ENCODE measurements around the gene SPATA31C1. TPM values are rescaled to one million over a fixed set of nuclear protein-coding genes. Genes with fewer than 3 reads are reported as not detected.

The SPATA31C1 gene
- total and polyA plus RNA-seq, 2 donors (not counting 3 experiments of a cell fraction or from before 2014, with no cell fraction given) = not detected

GRCh38 chr9:87894998-87895625, 22.6 kb upstream of the SPATA31C1 start:
- no peaks in the 10 kb centered on the region for H3K9me1 ChIP-seq (replicated peaks; ENCODE audit: control insufficient read depth, extremely low read depth, insufficient read depth, low read length)
- intact Hi-C loops (cut with micrococcal nuclease) (no loop called here), dilution Hi-C loops (cut with MboI; ENCODE audit: extremely low pct_ligation_motif_present, low sequenced_read_pairs) (no loop called here)
- no peak for FAIRE-seq
- H3K27me3 ChIP-seq (ENCODE audit: control insufficient read depth in 2 of 2, insufficient read depth in 2 of 2, low read length in 2 of 2) = peaks cover 0 to 3% of the 10 kb centered on the region in 2 experiments
- ChIA-PET POLR2A (no interaction called here), CTCF (interaction anchor here (1.1 kb wide), 1 partner anchor 16 kb away, joined by 4 read pairs; no protein-coding TSS in a partner anchor)
- H3K36me3 ChIP-seq (ENCODE audit: control insufficient read depth in 2 of 2, extremely low read depth in 1 of 2, insufficient read depth in 2 of 2, low read length in 2 of 2) = no peaks in the 10 kb centered on the region
- no peaks in the 10 kb centered on the region for H3K9me3 ChIP-seq (replicated peaks; ENCODE audit: control insufficient read depth, insufficient read depth, low read length)
- H3K9ac ChIP-seq (replicated peaks; ENCODE audit: extremely low read depth, insufficient read depth, low read length) = no peak overlapping the region
- H3K4me3 ChIP-seq (replicated peaks in 1 of 3; ENCODE audit: insufficient read depth in 1 of 3, low read depth in 1 of 3, low read length in 3 of 3) = no peak overlapping the region
- H3K4me1 ChIP-seq (ENCODE audit: control insufficient read depth, extremely low read depth, insufficient read depth, low read length) = no peaks in the 10 kb centered on the region
- no peak overlapping the region for H3K4me2 ChIP-seq (ENCODE audit: insufficient read depth, low read length)
- H2AFZ ChIP-seq (ENCODE audit: low read depth, low read length) = no peak overlapping the region
- no peak for DNase-seq (ENCODE audit: low read depth, low spot score)
- BruUV-seq (replicated peaks) = no TSS peak
- no peaks in the 10 kb centered on the region for H3K79me2 ChIP-seq (ENCODE audit: control insufficient read depth, insufficient read depth, low read length)
- no peak overlapping the region for H3K27ac ChIP-seq (ENCODE audit: insufficient read depth, low read depth, low read length)
- TF ChIP-seq MYC (IDR thresholded peaks at IDR 0.05; ENCODE audit: low read depth, low read length) (no peak), POLR2A (IDR thresholded peaks at IDR 0.05; ENCODE audit: low read depth, low read length) (no peak), CTCF (IDR thresholded peaks at IDR 0.05; ENCODE audit: extremely low read depth in 1 of 2, insufficient read depth in 1 of 2, low read depth in 1 of 2, low read length in 2 of 2) (no peak), EZH2 (IDR thresholded peaks at IDR 0.05; ENCODE audit: borderline replicate concordance, low read depth, low read length, severe bottlenecking) (no peak), JUN (IDR thresholded peaks at IDR 0.05; ENCODE audit: borderline replicate concordance, insufficient read depth, insufficient read length, low read depth) (no peak), GATA2 (IDR thresholded peaks at IDR 0.05; ENCODE audit: insufficient read depth, insufficient read length, low read depth, low read length) (no peak), POLR2AphosphoS5 (IDR thresholded peaks at IDR 0.05; ENCODE audit: insufficient read depth, low read depth, low read length) (no peak), FOS (IDR thresholded peaks at IDR 0.05; ENCODE audit: borderline replicate concordance, insufficient read depth, low read length) (no peak)
- TF ChIP-seq, protein P1, sequence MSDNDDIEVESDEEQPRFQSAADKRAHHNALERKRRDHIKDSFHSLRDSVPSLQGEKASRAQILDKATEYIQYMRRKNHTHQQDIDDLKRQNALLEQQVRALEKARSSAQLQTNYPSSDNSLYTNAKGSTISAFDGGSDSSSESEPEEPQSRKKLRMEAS (IDR thresholded peaks at IDR 0.05; ENCODE audit: insufficient read depth, insufficient read length) = no peak
- H4K20me1 ChIP-seq (replicated peaks; ENCODE audit: control insufficient read depth, extremely low read depth, insufficient read depth, low read length) = no peaks in the 10 kb centered on the region
